Vagina (tissue), 2 donors: Measurements from ENCODE around the gene RNF135.

Experiments
- CTCF ChIP-seq, 3 experiments: fragments of 450-650 bp in 2 of 3; fragments of 200-600 bp in 1 of 3; sonication (generic) in 1 of 3; IDR thresholded peaks; one replicate each; pipeline ENCODE4 v1.5.1; 2017 to 2019; ENCODE audit warnings: antibody characterized with exemption in 3 of 3, mild to moderate bottlenecking in 2 of 3, moderate library complexity in 2 of 3
- POLR2A ChIP-seq, 2 donors: fragments of 450-650 bp; IDR thresholded peaks; one replicate each; pipeline ENCODE4 v1.6.1; 2017; ENCODE audit warnings: antibody characterized with exemption in 2 of 2, mild to moderate bottlenecking in 2 of 2, moderate library complexity in 2 of 2

- TF ChIP-seq CTCF (IDR thresholded peaks at IDR 0.05) (no peak), POLR2A (IDR thresholded peaks at IDR 0.05) (no peak)
These were observed 9.3 kb upstream of the RNF135 start for GRCh38 chr17:30961209-30962188.
